Left ventricle myocardium inferior (tissue), 1 donor: Measurements from ENCODE around the gene TCTN2. TPM values are rescaled to one million over a fixed set of nuclear protein-coding genes. Genes with fewer than 3 reads are reported as not detected.

Source experiments
- DNase-seq: peaks from one replicate; pipeline ENCODE4 v3.0.0-alpha.2; 2020
- H3K27ac ChIP-seq: fragments of 200-600 bp; replicated peaks from 2 replicates; pipeline ENCODE4 v1.8.0; 2021
- H3K27me3 ChIP-seq: fragments of 200-600 bp; 2 replicates; pipeline ENCODE4 v1.8.0; 2021; ENCODE audit warnings: low read depth
- H3K36me3 ChIP-seq: fragments of 200-600 bp; 2 replicates; pipeline ENCODE4 v1.8.0; 2021
- H3K4me1 ChIP-seq: fragments of 200-600 bp; 2 replicates; pipeline ENCODE4 v1.8.0; 2021
- H3K4me3 ChIP-seq: fragments of 200-600 bp; 2 replicates; pipeline ENCODE4 v1.8.0; 2021; ENCODE audit warnings: mild to moderate bottlenecking, moderate library complexity
- H3K9me3 ChIP-seq: fragments of 200-600 bp; replicated peaks from 2 replicates; pipeline ENCODE4 v1.8.0; 2021
- CTCF ChIP-seq: fragments of 200-600 bp; IDR thresholded peaks from 2 replicates; pipeline ENCODE4 v1.8.0; 2021; ENCODE audit warnings: antibody characterized with exemption, mild to moderate bottlenecking, borderline replicate concordance
- intact Hi-C: fragments of 100-400 bp; cut with micrococcal nuclease; formaldehyde crosslinking; loops from one replicate; pipeline ENCODE4 v1.11.0; 2022
- total RNA-seq: library from RNA; stranded (reverse); fragmentation: NEBNext Ultra II Directional; extraction: Animal tissue kit (Norgen Biotek cat#: 25700); gene quantifications from one replicate; pipeline ENCODE4 v1.2.1, GENCODE V29; 2021
- donor health status: DM: no; HTN: yes; CAD: no; lungs with severe emphysema.

The TCTN2 gene
- total RNA-seq, 1 donor from 2014 or later, result 3.9 TPM

GRCh38 chr12:123686636-123687190 is 15.8 kb downstream of the TCTN2 start:
- Histone ChIP-seq H3K27me3 (no peaks in the 10 kb centered on the region), H3K36me3 (peaks cover 30% of the 10 kb centered on the region), H3K4me1 (no peaks in the 10 kb centered on the region), H3K27ac (no peak overlapping the region), H3K4me3 (no peak overlapping the region), H3K9me3 (no peaks in the 10 kb centered on the region)
- DNase-seq, result no peak
- no peak for TF ChIP-seq CTCF
- intact Hi-C loops, result no loop called here

- H3K36me3 ChIP-seq, result peaks cover 41% of the 10 kb centered on the region
- no peaks in the 10 kb centered on the region for H3K27me3 ChIP-seq
- H3K9me3 ChIP-seq, result no peaks in the 10 kb centered on the region
- no peaks in the 10 kb centered on the region for H3K4me1 ChIP-seq
- no peak overlapping the region for H3K4me3 ChIP-seq
- DNase-seq, result no peak
- intact Hi-C loops, result no loop called here
- TF ChIP-seq CTCF, result no peak
- no peak overlapping the region for H3K27ac ChIP-seq
Observed at GRCh38 chr12:123690191-123690840, 19.4 kb downstream of the TCTN2 start.

GRCh38 chr12:123696207-123696606 is 25.3 kb downstream of the TCTN2 start:
- H3K27me3 ChIP-seq, result no peaks in the 10 kb centered on the region
- peak overlapping the region; percentile 7 for H3K27ac ChIP-seq
- no peak for DNase-seq
- H3K9me3 ChIP-seq, result no peaks in the 10 kb centered on the region
- H3K36me3 ChIP-seq, result peaks cover 68% of the 10 kb centered on the region
- no peak for TF ChIP-seq CTCF
- no peak overlapping the region for H3K4me3 ChIP-seq
- intact Hi-C loops, result no loop called here
- no peaks in the 10 kb centered on the region for H3K4me1 ChIP-seq

- peaks cover 64% of the 10 kb centered on the region for H3K36me3 ChIP-seq
- H3K9me3 ChIP-seq, result no peaks in the 10 kb centered on the region
- no peaks in the 10 kb centered on the region for H3K4me1 ChIP-seq
- no peaks in the 10 kb centered on the region for H3K27me3 ChIP-seq
- intact Hi-C loops, result no loop called here
- no peak overlapping the region for H3K4me3 ChIP-seq
- TF ChIP-seq CTCF, result no peak
- no peak overlapping the region for H3K27ac ChIP-seq
- no peak for DNase-seq
Observed at GRCh38 chr12:123696646-123697045, 25.7 kb downstream of the TCTN2 start.

GRCh38 chr12:123705935-123706334 is 35.0 kb downstream of the TCTN2 start:
- no peaks in the 10 kb centered on the region for H3K4me1 ChIP-seq
- no peaks in the 10 kb centered on the region for H3K27me3 ChIP-seq
- no peak for DNase-seq
- no peak overlapping the region for H3K4me3 ChIP-seq
- H3K9me3 ChIP-seq, result no peaks in the 10 kb centered on the region
- H3K36me3 ChIP-seq, result peaks cover 25% of the 10 kb centered on the region
- intact Hi-C loops, result no loop called here
- H3K27ac ChIP-seq, result no peak overlapping the region
- no peak for TF ChIP-seq CTCF
